GM18517 (cell line): ENCODE results near the gene DNAJC13.

Source experiments
- ATAC-seq: cut with Tn5 transposase; IDR thresholded peaks from one replicate; pipeline ENCODE4 v1.9.1; 2021; ENCODE audit warnings: mild to moderate bottlenecking, moderate library complexity; ENCODE audit not compliant: unreplicated experiment

DNAJC13 gene

GRCh38 chr3:132587401-132587800 lies 170.1 kb downstream of the DNAJC13 start:
- no peak for ATAC-seq
